Measurements from ENCODE around the gene THEM5.

The THEM5 gene

GRCh38 chr1:151809290-151809984 is 44.1 kb downstream of the THEM5 start:
- ChIA-PET POLR2A (no interaction called here), CTCF (interaction anchor here (0.6 kb wide), 1 partner anchor 140 kb away, joined by 3 read pairs; no protein-coding TSS in a partner anchor)
- no peak for DNase-seq (ENCODE audit: extremely low spot score)
- TF ChIP-seq FOXA1 (IDR thresholded peaks at IDR 0.05) (no peak), LEF1 (IDR thresholded peaks at IDR 0.05; ENCODE audit: borderline replicate concordance) (no peak), FOXM1 (IDR thresholded peaks at IDR 0.05; ENCODE audit: borderline replicate concordance) (no peak), FOXK2 (IDR thresholded peaks at IDR 0.05) (no peak), SUZ12 (IDR thresholded peaks at IDR 0.05) (no peak), ELF4 (IDR thresholded peaks at IDR 0.05) (no peak), ARNT (IDR thresholded peaks at IDR 0.05) (no peak), CTBP1 (IDR thresholded peaks at IDR 0.05; ENCODE audit: borderline replicate concordance) (no peak), HDGF (IDR thresholded peaks at IDR 0.05; ENCODE audit: borderline replicate concordance) (no peak), PKNOX1 (IDR thresholded peaks at IDR 0.05) (no peak), ZNF384 (IDR thresholded peaks at IDR 0.05) (no peak), BHLHE40 (IDR thresholded peaks at IDR 0.05; ENCODE audit: borderline replicate concordance) (no peak), TARDBP (IDR thresholded peaks at IDR 0.05) (no peak), NFRKB (IDR thresholded peaks at IDR 0.05) (no peak), SP1 (IDR thresholded peaks at IDR 0.05) (no peak), L3MBTL2 (conservative IDR thresholded peaks at IDR 0.05) (no peak)

GRCh38 chr1:151807766-151808165 is 45.7 kb downstream of the THEM5 start:
- POLR2A ChIA-PET = no interaction called here
- CTCF ChIA-PET = no interaction called here
- no peak for TF ChIP-seq CTBP1 (IDR thresholded peaks at IDR 0.05; ENCODE audit: borderline replicate concordance)
- no peak for TF ChIP-seq FOXK2 (IDR thresholded peaks at IDR 0.05)
- no peak for TF ChIP-seq BHLHE40 (IDR thresholded peaks at IDR 0.05; ENCODE audit: borderline replicate concordance)
- no peak for TF ChIP-seq FOXA1 (IDR thresholded peaks at IDR 0.05)
- TF ChIP-seq L3MBTL2 (conservative IDR thresholded peaks at IDR 0.05) = no peak
- no peak for TF ChIP-seq ZNF384 (IDR thresholded peaks at IDR 0.05)
- no peak for TF ChIP-seq NFRKB (IDR thresholded peaks at IDR 0.05)
- TF ChIP-seq FOXM1 (IDR thresholded peaks at IDR 0.05; ENCODE audit: borderline replicate concordance) = no peak
- TF ChIP-seq ELF4 (IDR thresholded peaks at IDR 0.05) = no peak
- TF ChIP-seq HDGF (IDR thresholded peaks at IDR 0.05; ENCODE audit: borderline replicate concordance) = no peak
- no peak for TF ChIP-seq PKNOX1 (IDR thresholded peaks at IDR 0.05)
- no peak for TF ChIP-seq TARDBP (IDR thresholded peaks at IDR 0.05)
- TF ChIP-seq ARNT (IDR thresholded peaks at IDR 0.05) = no peak
- no peak for TF ChIP-seq LEF1 (IDR thresholded peaks at IDR 0.05; ENCODE audit: borderline replicate concordance)
- no peak for DNase-seq (ENCODE audit: extremely low spot score)

GRCh38 chr1:151807131-151807530 is 46.4 kb downstream of the THEM5 start:
- ChIA-PET POLR2A (no interaction called here), CTCF (interaction anchor here (0.7 kb wide), 1 partner anchor 72 kb away, joined by 3 read pairs; no protein-coding TSS in a partner anchor)
- TF ChIP-seq L3MBTL2 (conservative IDR thresholded peaks at IDR 0.05) = no peak
- no peak for TF ChIP-seq TARDBP (IDR thresholded peaks at IDR 0.05)
- TF ChIP-seq CTBP1 (IDR thresholded peaks at IDR 0.05; ENCODE audit: borderline replicate concordance) = no peak
- TF ChIP-seq ZNF384 (IDR thresholded peaks at IDR 0.05) = no peak
- TF ChIP-seq ARNT (IDR thresholded peaks at IDR 0.05) = no peak
- TF ChIP-seq BHLHE40 (IDR thresholded peaks at IDR 0.05; ENCODE audit: borderline replicate concordance) = no peak
- no peak for TF ChIP-seq ELF4 (IDR thresholded peaks at IDR 0.05)
- no peak for TF ChIP-seq SP1 (IDR thresholded peaks at IDR 0.05)
- no peak for TF ChIP-seq LEF1 (IDR thresholded peaks at IDR 0.05; ENCODE audit: borderline replicate concordance)
- TF ChIP-seq FOXM1 (IDR thresholded peaks at IDR 0.05; ENCODE audit: borderline replicate concordance) = no peak
- TF ChIP-seq NFRKB (IDR thresholded peaks at IDR 0.05) = no peak
- no peak for TF ChIP-seq FOXK2 (IDR thresholded peaks at IDR 0.05)
- no peak for TF ChIP-seq PKNOX1 (IDR thresholded peaks at IDR 0.05)
- no peak for TF ChIP-seq SUZ12 (IDR thresholded peaks at IDR 0.05)
- no peak for TF ChIP-seq FOXA1 (IDR thresholded peaks at IDR 0.05)
- TF ChIP-seq HDGF (IDR thresholded peaks at IDR 0.05; ENCODE audit: borderline replicate concordance) = no peak
- no peak for DNase-seq (ENCODE audit: extremely low spot score)

- no peak for DNase-seq (ENCODE audit: extremely low spot score)
- TF ChIP-seq SP1 (IDR thresholded peaks at IDR 0.05) (no peak), ELF4 (IDR thresholded peaks at IDR 0.05) (no peak), FOXK2 (IDR thresholded peaks at IDR 0.05) (no peak), SUZ12 (IDR thresholded peaks at IDR 0.05) (no peak), L3MBTL2 (conservative IDR thresholded peaks at IDR 0.05) (no peak), ARNT (IDR thresholded peaks at IDR 0.05) (no peak)
- CTCF ChIA-PET = interaction anchor here (0.7 kb wide), 1 partner anchor 71 kb away, joined by 3 read pairs; no protein-coding TSS in a partner anchor
- POLR2A ChIA-PET = no interaction called here
These were observed 47.3 kb downstream of the THEM5 start for GRCh38 chr1:151806170-151806569.

- TF ChIP-seq ELF4 (IDR thresholded peaks at IDR 0.05) = no peak
- no peak for TF ChIP-seq FOXM1 (IDR thresholded peaks at IDR 0.05; ENCODE audit: borderline replicate concordance)
- TF ChIP-seq BHLHE40 (IDR thresholded peaks at IDR 0.05; ENCODE audit: borderline replicate concordance) = no peak
- TF ChIP-seq HDGF (IDR thresholded peaks at IDR 0.05; ENCODE audit: borderline replicate concordance) = no peak
- no peak for TF ChIP-seq FOXK2 (IDR thresholded peaks at IDR 0.05)
- TF ChIP-seq SP1 (IDR thresholded peaks at IDR 0.05) = no peak
- TF ChIP-seq ZNF384 (IDR thresholded peaks at IDR 0.05) = no peak
- no peak for TF ChIP-seq SUZ12 (IDR thresholded peaks at IDR 0.05)
- no peak for TF ChIP-seq FOXA1 (IDR thresholded peaks at IDR 0.05)
- TF ChIP-seq LEF1 (IDR thresholded peaks at IDR 0.05; ENCODE audit: borderline replicate concordance) = no peak
- no peak for TF ChIP-seq TARDBP (IDR thresholded peaks at IDR 0.05)
- no peak for TF ChIP-seq NFRKB (IDR thresholded peaks at IDR 0.05)
- no peak for DNase-seq (ENCODE audit: extremely low spot score)
- ChIA-PET POLR2A (no interaction called here), CTCF (no interaction called here)
These were observed 48.3 kb downstream of the THEM5 start, which contains the start of gene LINGO4 for GRCh38 chr1:151805066-151805820. TSS of gene LINGO4 (minus strand) at chr1:151805419. CDS start at chr1:151802704, 2,715 bp downstream.
